Naive thymus-derived CD4-positive, alpha-beta T cell (primary cell): Measurements from ENCODE around the gene RHOBTB3. TPM values are rescaled to one million over a fixed set of nuclear protein-coding genes. Genes with fewer than 3 reads are reported as not detected.
"Not testable (repeated sequence)": the region's sequence is repeated elsewhere in the genome, so short reads cannot be mapped to it uniquely, and the experiment has no call there.

ENCODE experiments used
- ATAC-seq: fragments of 150-1000 bp; cut with Tn5 transposase; 2 replicates; pipeline ENCODE4 v1.10.0; 2021; ENCODE audit warnings: mild to moderate bottlenecking, moderate library complexity
- CTCF ChIA-PET: fragments of 350-600 bp; sonication (Branson Sonifier 250); formaldehyde crosslinking; loops from one replicate; lab custom pipeline; 2021; ENCODE audit warnings: antibody characterized with exemption; lab: Charles Lee
- POLR2A ChIA-PET: fragments of 350-600 bp; sonication (Branson Sonifier 250); formaldehyde crosslinking; loops from one replicate; lab custom pipeline; 2021; ENCODE audit warnings: antibody characterized with exemption, inconsistent platforms; lab: Charles Lee
- DNase-seq, 9 donors: peaks; one replicate each; pipeline versions ENCODE4 v3.0.0 to v3.0.0-alpha.2; 2020 to 2022; ENCODE audit warnings: mixed read lengths in 1 of 9
- H3K27ac ChIP-seq: one replicate; pipeline ENCODE4 v1.7.0; 2013; ENCODE audit warnings: mild to moderate bottlenecking, low read depth, low read length, moderate library complexity
- H3K27me3 ChIP-seq, 2 donors: one replicate each; pipeline ENCODE4 v1.7.0; 2013; ENCODE audit warnings: low read length in 2 of 2, mild to moderate bottlenecking in 2 of 2, moderate library complexity in 2 of 2; ENCODE audit not compliant: control insufficient read depth in 2 of 2, insufficient read depth in 2 of 2
- H3K36me3 ChIP-seq, 3 experiments: 1 replicate in 2 of 3; 2 replicates in 1 of 3; pipeline ENCODE4 v1.7.0; 2013; ENCODE audit warnings: low read length in 3 of 3, mild to moderate bottlenecking in 3 of 3, moderate library complexity in 1 of 3; ENCODE audit not compliant: insufficient read depth in 3 of 3, control insufficient read depth in 2 of 3
- H3K4me1 ChIP-seq, 2 donors: one replicate each; pipeline ENCODE4 v1.7.0; 2013; ENCODE audit warnings: low read length in 2 of 2, mild to moderate bottlenecking in 2 of 2, moderate library complexity in 1 of 2; ENCODE audit not compliant: control insufficient read depth in 2 of 2, insufficient read depth in 2 of 2
- H3K4me3 ChIP-seq: 2 replicates; pipeline ENCODE4 v1.7.0; 2013; ENCODE audit warnings: mild to moderate bottlenecking, low read length
- H3K9me3 ChIP-seq, 3 experiments: 1 replicate in 2 of 3; 2 replicates in 1 of 3; pipeline ENCODE4 v1.7.0; 2013; ENCODE audit warnings: low read length in 3 of 3; ENCODE audit not compliant: control insufficient read depth in 2 of 3
- H3K27ac Mint-ChIP-seq, 9 donors: one replicate each; pipeline ENCODE4 v1.8.0; 2020 to 2022; ENCODE audit warnings: mixed read lengths in 9 of 9, mild to moderate bottlenecking in 8 of 9, moderate library complexity in 5 of 9, inconsistent platforms in 2 of 9
- H3K27me3 Mint-ChIP-seq, 5 donors: one replicate each; pipeline ENCODE4 v1.8.0; 2021 to 2022; ENCODE audit warnings: mixed read lengths in 5 of 5, mild to moderate bottlenecking in 1 of 5
- H3K36me3 Mint-ChIP-seq, 5 donors: one replicate each; pipeline ENCODE4 v1.8.0; 2020 to 2022; ENCODE audit warnings: mixed read lengths in 5 of 5, mild to moderate bottlenecking in 3 of 5, inconsistent platforms in 1 of 5
- H3K4me1 Mint-ChIP-seq, 7 donors: one replicate each; pipeline ENCODE4 v1.8.0; 2020 to 2022; ENCODE audit warnings: mixed read lengths in 7 of 7, mild to moderate bottlenecking in 3 of 7, inconsistent platforms in 1 of 7
- H3K4me3 Mint-ChIP-seq, 10 donors: one replicate each; pipeline ENCODE4 v1.8.0; 2020 to 2022; ENCODE audit warnings: mild to moderate bottlenecking in 10 of 10, mixed read lengths in 10 of 10, moderate library complexity in 6 of 10, inconsistent platforms in 2 of 10
- H3K9me3 Mint-ChIP-seq, 11 donors: one replicate each; pipeline ENCODE4 v1.8.0; 2020 to 2022; ENCODE audit warnings: mixed read lengths in 11 of 11, mild to moderate bottlenecking in 4 of 11, inconsistent platforms in 1 of 11, moderate library complexity in 1 of 11
- intact Hi-C, 2 donors: fragments of 100-400 bp; cut with micrococcal nuclease; formaldehyde crosslinking; loops; one replicate each; pipeline ENCODE4 v1.15.1; 2023
- polyA plus RNA-seq, 2 donors: library from polyadenylated mRNA; unstranded; fragments of 300-500 nt; fragmentation: Illumina TruSeq; gene quantifications; one replicate each; pipeline ENCODE4 v1.2.3, GENCODE V29; 2021
- total RNA-seq, 6 experiments: library from RNA in 5 of 6; stranded (reverse) in 5 of 6; gene quantifications; 1 replicate in 5 of 6; 2 replicates in 1 of 6; pipeline ENCODE4 v1.2.3 and lab custom pipeline; 2021 to 2026

RHOBTB3 gene
- total and polyA plus RNA-seq, 7 experiments from 2014 or later = 0.24 to 9.6 (median 4.6) TPM

DNA sequence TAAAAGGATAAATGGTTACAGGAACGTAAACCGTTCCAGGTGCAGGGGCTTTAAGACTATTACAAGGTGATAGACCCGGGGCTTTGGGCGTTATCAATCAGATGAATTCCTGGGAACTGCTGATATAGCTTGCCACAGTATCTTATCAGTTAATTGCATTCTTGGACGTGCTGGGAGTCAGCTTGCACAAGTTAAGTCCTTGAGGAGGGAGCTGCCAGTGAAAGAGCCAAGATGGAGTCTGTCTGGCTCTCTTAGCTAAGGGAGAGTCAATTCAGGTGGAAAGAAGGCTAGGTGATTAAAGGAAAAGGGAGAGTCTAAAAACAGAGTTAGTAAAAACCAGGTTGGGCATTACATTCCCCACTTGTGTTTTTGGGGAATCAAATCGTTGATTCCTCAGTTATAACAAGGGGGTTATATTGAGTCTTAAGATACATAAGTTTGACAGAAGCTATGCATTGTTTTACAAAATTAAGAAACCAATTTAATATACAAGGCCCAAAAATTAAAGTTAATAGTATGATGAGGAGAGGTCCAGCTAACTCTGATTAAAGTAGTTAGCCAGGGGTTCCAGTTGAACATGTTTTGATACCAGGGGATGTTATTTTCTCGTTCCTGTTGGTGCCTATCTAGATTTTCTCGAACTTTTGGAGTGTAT is 23.5 kb upstream of the RHOBTB3 start:
- intact Hi-C loops, DNase-seq, H3K4me3 ChIP-seq, H3K27me3 ChIP-seq, POLR2A ChIA-PET, H3K4me1 ChIP-seq, H3K4me1 Mint-ChIP-seq, H3K36me3 Mint-ChIP-seq, H3K4me3 Mint-ChIP-seq, CTCF ChIA-PET, H3K27ac ChIP-seq, H3K9me3 Mint-ChIP-seq, H3K36me3 ChIP-seq, ATAC-seq, H3K9me3 ChIP-seq: not testable (repeated sequence)
- Mint-ChIP-seq H3K27ac (peak overlapping the region in 1 of 9 donors; percentile 38), H3K27me3 (peaks cover 0 to 30% (median 0%) of the 10 kb centered on the region in 5 donors)

DNA sequence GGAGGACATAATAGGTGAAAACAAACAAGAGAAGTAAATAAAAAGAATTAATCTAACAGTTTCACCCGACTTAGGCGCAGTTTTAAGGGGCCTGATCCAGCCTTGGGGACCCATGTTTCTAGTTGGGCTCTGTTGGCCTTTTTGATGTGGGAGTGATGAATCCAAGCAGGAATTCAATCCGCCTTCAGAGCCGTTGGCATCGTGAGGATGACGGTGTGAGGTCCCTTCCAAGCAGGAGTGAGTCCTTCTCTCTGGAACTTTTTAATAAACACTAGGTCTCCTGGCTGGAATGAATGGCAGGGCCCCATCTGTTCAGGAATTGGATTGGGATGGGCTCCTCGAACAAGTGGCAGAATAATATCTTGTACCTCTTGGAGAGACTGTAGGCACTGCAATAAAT is 22.3 kb upstream of the RHOBTB3 start:
- ATAC-seq (no peak), DNase-seq (no peak)
- Histone ChIP-seq H3K27ac (no peak overlapping the region), H3K27me3 (no peaks in the 10 kb centered on the region), H3K36me3 (no peaks in the 10 kb centered on the region), H3K9me3 (no peaks in the 10 kb centered on the region), H3K4me3 (no peak overlapping the region), H3K4me1 (no peaks in the 10 kb centered on the region)
- Mint-ChIP-seq H3K27me3 (peaks cover 0 to 26% (median 0%) of the 10 kb centered on the region in 5 donors), H3K4me1 (peaks cover 0 to 10% (median 0%) of the 10 kb centered on the region in 7 donors), H3K27ac (no peak overlapping the region), H3K36me3 (no peaks in the 10 kb centered on the region), H3K4me3 (no peak overlapping the region), H3K9me3 (no peaks in the 10 kb centered on the region)
- POLR2A ChIA-PET = no interaction called here
- CTCF ChIA-PET = no interaction called here
- intact Hi-C loops = no loop called here

GRCh38 chr5:95709967-95710650 is 21.0 kb upstream of the RHOBTB3 start:
- Histone ChIP-seq H3K36me3 (no peaks in the 10 kb centered on the region), H3K9me3 (no peaks in the 10 kb centered on the region), H3K27ac (no peak overlapping the region), H3K4me3 (no peak overlapping the region), H3K27me3 (no peaks in the 10 kb centered on the region), H3K4me1 (no peaks in the 10 kb centered on the region)
- no peaks in the 10 kb centered on the region for H3K9me3 Mint-ChIP-seq
- no peak overlapping the region for H3K4me3 Mint-ChIP-seq
- H3K27me3 Mint-ChIP-seq = peaks cover 0 to 28% (median 0%) of the 10 kb centered on the region in 5 donors
- peaks cover 0 to 10% (median 4%) of the 10 kb centered on the region in 7 donors for H3K4me1 Mint-ChIP-seq
- POLR2A ChIA-PET = no interaction called here
- H3K36me3 Mint-ChIP-seq = peaks cover 0 to 4% (median 0%) of the 10 kb centered on the region in 5 donors
- no peak overlapping the region for H3K27ac Mint-ChIP-seq
- DNase-seq = no peak
- intact Hi-C loops = no loop called here
- CTCF ChIA-PET = no interaction called here
- ATAC-seq = no peak

DNA sequence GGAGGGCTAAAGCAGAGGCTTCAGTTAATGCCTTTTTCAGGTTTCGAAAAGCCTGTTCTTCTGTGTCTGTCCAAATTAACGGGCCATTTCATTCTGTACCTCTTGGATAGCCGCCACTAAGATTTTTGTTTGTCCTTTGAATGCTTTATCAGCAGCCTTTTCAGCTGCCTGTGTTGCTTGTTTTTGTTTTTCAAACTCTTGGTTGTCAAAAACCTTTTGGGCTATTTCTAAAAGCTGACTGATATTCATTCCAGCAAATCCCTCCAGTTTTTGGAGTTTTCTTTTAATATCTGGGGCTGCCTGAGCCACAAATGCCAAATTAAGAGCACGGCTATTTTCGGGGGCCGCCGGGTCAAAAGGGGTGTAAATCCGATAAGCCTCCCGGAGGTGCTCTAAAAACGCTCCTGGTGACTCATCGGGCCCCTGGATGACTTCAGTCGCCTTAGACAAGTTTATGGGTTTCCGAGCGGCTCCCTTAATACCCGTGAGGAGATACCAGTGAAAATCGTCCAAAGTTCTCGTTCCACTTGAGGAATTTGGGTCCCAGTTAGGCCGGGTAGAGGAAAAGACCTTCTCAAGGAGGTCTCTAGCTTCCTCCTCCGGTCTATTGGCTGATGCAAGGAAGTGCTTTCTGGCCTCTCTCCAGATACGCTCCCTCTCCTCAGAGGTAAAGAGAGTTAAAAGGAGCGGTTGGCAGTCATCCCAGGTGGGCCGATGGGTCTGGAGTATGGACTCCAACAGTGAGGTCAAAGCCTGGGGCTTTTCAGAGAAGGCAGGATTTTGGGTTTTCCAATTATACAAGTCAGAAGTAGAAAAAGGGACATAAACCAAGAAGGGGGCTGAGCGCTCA is 20.3 kb upstream of the RHOBTB3 start:
- intact Hi-C loops, CTCF ChIA-PET, H3K27ac Mint-ChIP-seq: not testable (repeated sequence)

GRCh38 chr5:95711501-95712346 is 19.4 kb upstream of the RHOBTB3 start:
- no peak for DNase-seq
- no peaks in the 10 kb centered on the region for H3K27me3 ChIP-seq
- Mint-ChIP-seq H3K9me3 (no peaks in the 10 kb centered on the region), H3K4me1 (peaks cover 0 to 19% (median 6%) of the 10 kb centered on the region in 7 donors), H3K27me3 (peaks cover 0 to 38% (median 0%) of the 10 kb centered on the region in 5 donors), H3K27ac (peak overlapping the region in 1 of 9 donors; percentile 10), H3K4me3 (no peak overlapping the region), H3K36me3 (peaks cover 0 to 4% (median 0%) of the 10 kb centered on the region in 5 donors)
- H3K27ac ChIP-seq = no peak overlapping the region
- H3K4me1 ChIP-seq = no peaks in the 10 kb centered on the region
- POLR2A ChIA-PET = interaction anchor here (1.0 kb wide), 1 partner anchor 12 kb away, joined by 3 read pairs; no protein-coding TSS in a partner anchor
- CTCF ChIA-PET = no interaction called here
- intact Hi-C loops = no loop called here
- no peaks in the 10 kb centered on the region for H3K36me3 ChIP-seq
- no peak for ATAC-seq
- H3K4me3 ChIP-seq = no peak overlapping the region
- no peaks in the 10 kb centered on the region for H3K9me3 ChIP-seq

More for the DNA sequence above, 20.3 kb upstream of the RHOBTB3 start:
- H3K4me1 ChIP-seq, DNase-seq, H3K36me3 ChIP-seq, H3K9me3 ChIP-seq, ATAC-seq, POLR2A ChIA-PET, H3K27me3 ChIP-seq, H3K36me3 Mint-ChIP-seq, H3K27ac ChIP-seq, H3K9me3 Mint-ChIP-seq, H3K4me3 ChIP-seq, H3K4me3 Mint-ChIP-seq: not testable (repeated sequence)
- Mint-ChIP-seq H3K27me3 (peaks cover 0 to 32% (median 0%) of the 10 kb centered on the region in 5 donors), H3K4me1 (peaks cover 4 to 11% (median 5%) of the 10 kb centered on the region in 7 donors)
